Osteocyte (in vitro differentiated cells): ENCODE data around the gene HSH2D. TPM values are rescaled to one million over a fixed set of nuclear protein-coding genes. Genes with fewer than 3 reads are reported as not detected.

Experiments
- DNase-seq: peaks from one replicate; pipeline ENCODE4 v3.0.0; 2021; ENCODE audit warnings: mixed read lengths; ENCODE audit not compliant: unreplicated experiment; ENCODE audit errors: extremely low spot score
- H3K27ac Mint-ChIP-seq: one replicate; pipeline ENCODE4 v1.8.0; 2021; ENCODE audit warnings: mild to moderate bottlenecking, mixed read lengths; ENCODE audit not compliant: unreplicated experiment
- H3K27me3 Mint-ChIP-seq: one replicate; pipeline ENCODE4 v1.8.0; 2021; ENCODE audit warnings: mixed read lengths; ENCODE audit not compliant: unreplicated experiment
- H3K36me3 Mint-ChIP-seq: one replicate; pipeline ENCODE4 v1.8.0; 2021; ENCODE audit warnings: mixed read lengths; ENCODE audit not compliant: unreplicated experiment
- H3K4me1 Mint-ChIP-seq: one replicate; pipeline ENCODE4 v1.8.0; 2021; ENCODE audit warnings: mixed read lengths; ENCODE audit not compliant: unreplicated experiment
- H3K4me3 Mint-ChIP-seq: one replicate; pipeline ENCODE4 v1.8.0; 2021; ENCODE audit warnings: mild to moderate bottlenecking, moderate library complexity, mixed read lengths; ENCODE audit not compliant: unreplicated experiment
- H3K9me3 Mint-ChIP-seq: one replicate; pipeline ENCODE4 v1.8.0; 2021; ENCODE audit warnings: mixed read lengths; ENCODE audit not compliant: unreplicated experiment
- total RNA-seq: library from RNA; stranded (reverse); gene quantifications from 2 replicates; pipeline ENCODE4 v1.2.1, GENCODE V29; 2021
- TF ChIP-seq, protein P1 (sequence below): fragments of 200-600 bp; sonication (generic); IDR thresholded peaks from 2 replicates; pipeline ENCODE4 v1.5.0; 2021; ENCODE audit warnings: antibody characterized with exemption, mild to moderate bottlenecking, moderate library complexity

Gene HSH2D
- total RNA-seq, 1 donor from 2014 or later: not detected

GRCh38 chr19:16199275-16199932, 55.9 kb downstream of the HSH2D start:
- no peaks in the 10 kb centered on the region for H3K9me3 Mint-ChIP-seq
- no peaks in the 10 kb centered on the region for H3K27me3 Mint-ChIP-seq
- TF ChIP-seq, protein P1, sequence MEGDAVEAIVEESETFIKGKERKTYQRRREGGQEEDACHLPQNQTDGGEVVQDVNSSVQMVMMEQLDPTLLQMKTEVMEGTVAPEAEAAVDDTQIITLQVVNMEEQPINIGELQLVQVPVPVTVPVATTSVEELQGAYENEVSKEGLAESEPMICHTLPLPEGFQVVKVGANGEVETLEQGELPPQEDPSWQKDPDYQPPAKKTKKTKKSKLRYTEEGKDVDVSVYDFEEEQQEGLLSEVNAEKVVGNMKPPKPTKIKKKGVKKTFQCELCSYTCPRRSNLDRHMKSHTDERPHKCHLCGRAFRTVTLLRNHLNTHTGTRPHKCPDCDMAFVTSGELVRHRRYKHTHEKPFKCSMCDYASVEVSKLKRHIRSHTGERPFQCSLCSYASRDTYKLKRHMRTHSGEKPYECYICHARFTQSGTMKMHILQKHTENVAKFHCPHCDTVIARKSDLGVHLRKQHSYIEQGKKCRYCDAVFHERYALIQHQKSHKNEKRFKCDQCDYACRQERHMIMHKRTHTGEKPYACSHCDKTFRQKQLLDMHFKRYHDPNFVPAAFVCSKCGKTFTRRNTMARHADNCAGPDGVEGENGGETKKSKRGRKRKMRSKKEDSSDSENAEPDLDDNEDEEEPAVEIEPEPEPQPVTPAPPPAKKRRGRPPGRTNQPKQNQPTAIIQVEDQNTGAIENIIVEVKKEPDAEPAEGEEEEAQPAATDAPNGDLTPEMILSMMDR: no peak
- peak overlapping the region; percentile 89 for H3K4me3 Mint-ChIP-seq
- no peak for DNase-seq
- H3K36me3 Mint-ChIP-seq: peaks cover 15% of the 10 kb centered on the region
- no peak overlapping the region for H3K27ac Mint-ChIP-seq
- peaks cover 25% of the 10 kb centered on the region for H3K4me1 Mint-ChIP-seq

- Mint-ChIP-seq H3K4me3 (no peak overlapping the region), H3K27me3 (no peaks in the 10 kb centered on the region)
Measured at GRCh38 chr19:16200038-16201010, 56.8 kb downstream of the HSH2D start.

DNA sequence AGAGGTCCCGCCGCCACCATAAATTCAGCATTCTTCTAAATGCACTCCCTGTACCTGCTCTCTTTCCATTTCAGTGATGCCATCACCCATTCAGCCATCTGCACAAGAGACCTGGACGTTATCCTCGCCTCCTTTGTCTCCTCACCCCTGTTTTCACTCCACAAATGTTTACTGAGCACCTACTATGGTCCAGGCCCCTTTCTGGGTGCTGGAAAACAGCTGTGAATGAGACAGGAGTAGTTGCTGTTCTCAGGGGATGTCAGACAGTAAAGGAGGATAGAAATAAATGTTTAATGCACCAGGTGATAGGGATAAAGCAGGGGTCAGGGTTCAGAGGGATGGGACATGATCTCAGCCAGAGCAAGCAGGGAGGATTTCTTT, 57.5 kb downstream of the HSH2D start:
- TF ChIP-seq, protein P1: no peak
- H3K4me1 Mint-ChIP-seq: peaks cover 25% of the 10 kb centered on the region
- H3K36me3 Mint-ChIP-seq: peaks cover 15% of the 10 kb centered on the region
- no peak overlapping the region for H3K4me3 Mint-ChIP-seq
- no peak for DNase-seq
- H3K27ac Mint-ChIP-seq: no peak overlapping the region
- no peaks in the 10 kb centered on the region for H3K9me3 Mint-ChIP-seq
- no peaks in the 10 kb centered on the region for H3K27me3 Mint-ChIP-seq

More at GRCh38 chr19:16200038-16201010, 56.8 kb downstream of the HSH2D start:
- Mint-ChIP-seq H3K9me3 (no peaks in the 10 kb centered on the region), H3K36me3 (peaks cover 15% of the 10 kb centered on the region), H3K4me1 (peaks cover 25% of the 10 kb centered on the region), H3K27ac (peak overlapping the region; percentile 23)
- DNase-seq: no peak
- TF ChIP-seq, protein P1: no peak

DNA sequence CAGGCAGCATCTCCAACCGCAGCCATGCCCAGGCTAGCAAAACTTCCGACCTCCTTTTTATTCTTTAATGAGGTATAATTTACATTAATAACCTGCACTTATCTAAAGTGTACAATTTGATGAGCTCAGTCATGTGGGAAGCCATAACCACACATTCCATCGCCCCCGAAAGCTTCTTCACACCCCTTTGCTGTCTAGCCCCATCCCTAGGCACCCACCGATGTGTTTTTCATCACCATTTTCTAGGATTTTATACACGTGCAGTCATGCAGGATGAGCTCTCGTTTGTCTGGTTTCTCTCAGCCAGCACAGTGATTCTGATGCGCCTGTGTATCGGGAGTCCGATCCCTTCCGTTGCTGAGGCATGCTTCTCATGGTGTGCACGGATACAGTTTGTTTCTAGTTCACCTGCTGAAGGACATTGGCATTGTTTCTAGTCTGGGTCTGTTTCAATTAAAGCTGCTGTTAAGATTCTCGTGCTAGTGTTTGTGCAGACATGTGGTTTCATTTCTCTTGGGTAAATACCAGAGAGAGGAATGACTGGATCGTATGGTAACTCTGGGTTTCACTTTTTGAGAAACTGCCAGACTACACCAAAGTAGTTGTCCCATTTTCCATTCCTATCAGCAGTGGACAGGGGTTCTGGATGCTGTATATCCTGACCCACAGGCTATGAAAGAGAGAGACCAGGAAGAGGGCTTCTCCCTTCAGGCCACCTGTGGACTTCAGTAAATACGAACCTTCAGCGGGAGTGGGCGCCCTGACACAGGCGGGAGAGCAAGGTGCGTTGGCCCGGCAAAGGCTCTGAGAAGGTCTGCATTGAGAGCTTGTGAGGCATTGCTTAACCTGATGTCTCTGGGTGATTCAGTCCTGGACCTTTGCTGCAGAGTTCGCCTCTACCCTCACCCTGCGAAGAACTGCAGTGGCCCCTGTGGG, 59.1 kb downstream of the HSH2D start:
- Mint-ChIP-seq H3K4me1 (peaks cover 17% of the 10 kb centered on the region), H3K27ac (no peak overlapping the region), H3K36me3 (peaks cover 21% of the 10 kb centered on the region), H3K27me3 (no peaks in the 10 kb centered on the region), H3K4me3 (no peak overlapping the region), H3K9me3 (no peaks in the 10 kb centered on the region)
- no peak for DNase-seq
- TF ChIP-seq, protein P1: no peak
